ENCODE results near the gene MYF6. TPM values are rescaled to one million over a fixed set of nuclear protein-coding genes. Genes with fewer than 3 reads are reported as not detected.

MYF6 gene
- total RNA-seq, 3 donors from 2014 or later, result not detected

DNA sequence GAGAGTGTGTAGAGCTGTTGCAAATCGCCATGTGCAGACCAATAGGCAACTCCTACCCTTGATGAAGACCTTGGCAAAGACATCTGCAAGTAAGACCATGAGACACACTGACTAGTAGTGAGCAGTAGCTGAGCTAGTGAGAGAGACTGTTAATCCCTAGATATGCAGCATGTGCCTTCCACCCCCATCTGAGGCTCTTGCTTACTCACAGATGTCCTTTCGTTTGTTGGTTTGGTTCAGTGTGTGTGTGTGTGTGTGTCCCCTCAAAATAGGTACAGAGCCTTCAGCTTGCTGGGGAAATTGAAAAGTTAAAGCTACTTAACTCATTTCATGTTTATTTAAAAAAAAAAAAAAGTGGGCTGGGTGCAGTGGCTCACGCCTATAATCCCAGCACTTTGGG is 46.8 kb downstream of the MYF6 start:
- Histone ChIP-seq H3K27ac (no peak overlapping the region), H3K4me1 (no peaks in the 10 kb centered on the region), H3K9me3 (no peaks in the 10 kb centered on the region), H3K27me3 (no peaks in the 10 kb centered on the region), H3K36me3 (no peaks in the 10 kb centered on the region), H3K4me3 (no peak overlapping the region)
- intact Hi-C loops (cut with DNase I; ENCODE audit: low total_unique reads), result loop anchor here (5.0 kb wide), 1 partner anchor 138 kb away; no protein-coding TSS in a partner anchor
- no peak for TF ChIP-seq CTCF (IDR thresholded peaks at IDR 0.05)
- TF ChIP-seq POLR2AphosphoS5 (IDR thresholded peaks at IDR 0.05), result no peak
- no peak for TF ChIP-seq POLR2A (IDR thresholded peaks at IDR 0.05)
- no peak for DNase-seq (ENCODE audit: low spot score in 2 of 2)

DNA sequence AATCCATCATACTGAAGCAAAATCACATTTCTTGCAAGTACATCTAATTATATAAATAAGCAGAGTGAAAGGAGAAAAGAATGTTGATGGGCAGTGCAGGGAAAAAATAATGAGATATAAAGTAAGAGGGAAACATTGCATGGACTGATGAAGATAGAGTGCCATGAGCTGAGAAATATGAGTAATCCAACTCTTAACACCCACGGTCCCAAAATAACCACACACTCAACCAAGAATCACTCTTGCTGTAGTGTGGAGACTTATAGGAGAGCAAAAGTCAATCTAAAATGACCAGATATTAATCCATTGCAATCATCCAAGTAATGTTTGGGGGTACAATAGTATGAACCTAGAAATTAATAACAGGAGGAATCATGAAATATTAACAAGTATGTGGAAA is 49.4 kb downstream of the MYF6 start:
- TF ChIP-seq POLR2AphosphoS5 (IDR thresholded peaks at IDR 0.05) (no peak), POLR2A (IDR thresholded peaks at IDR 0.05) (no peak), CTCF (IDR thresholded peaks at IDR 0.05) (no peak)
- intact Hi-C loops (cut with DNase I; ENCODE audit: low total_unique reads), result no loop called here
- H3K4me1 ChIP-seq, result no peaks in the 10 kb centered on the region
- no peak for DNase-seq (ENCODE audit: low spot score in 2 of 2)
- H3K9me3 ChIP-seq, result no peaks in the 10 kb centered on the region
- H3K36me3 ChIP-seq, result no peaks in the 10 kb centered on the region
- H3K4me3 ChIP-seq, result no peak overlapping the region
- H3K27ac ChIP-seq, result no peak overlapping the region
- no peaks in the 10 kb centered on the region for H3K27me3 ChIP-seq

Other genes with a start within 250 kb of the MYF6 start
- gene MYF5, start 9.3 kb downstream of the MYF6 start, total RNA-seq, result not detected
- 10 to 100 TPM; 12.8 to 25.6 (median 13.1) TPM for gene LIN7A, start 230.3 kb downstream of the MYF6 start, total RNA-seq

All from breast epithelium (tissue), 4 donors.